HEK293 (cell line): ENCODE measurements around the gene DMBX1.

Experiments used
- KLF10 ChIP-seq: fragments of 450-650 bp; IDR thresholded peaks from 2 replicates; pipeline ENCODE4 v1.5.1; 2018; ENCODE audit warnings: missing biosample characterization, mild to moderate bottlenecking, missing genetic modification characterization
- MYNN ChIP-seq: fragments of 450-650 bp; formaldehyde crosslinking; IDR thresholded peaks from 2 replicates; pipeline ENCODE4 v1.5.1; 2016; ENCODE audit warnings: missing biosample characterization, missing genetic modification characterization, borderline replicate concordance
- TCF7L2 ChIP-seq: IDR thresholded peaks from 2 replicates; pipeline ENCODE4 v1.6.1; 2011; ENCODE audit warnings: low read depth, mild to moderate bottlenecking, inconsistent platforms, low read length, moderate library complexity, borderline replicate concordance
- ZNF585B ChIP-seq: fragments of 450-650 bp; formaldehyde crosslinking; IDR thresholded peaks from 2 replicates; pipeline ENCODE4 v1.5.1; 2016; ENCODE audit warnings: missing biosample characterization, missing genetic modification characterization
- ZNF670 ChIP-seq: fragments of 450-650 bp; formaldehyde crosslinking; IDR thresholded peaks from 2 replicates; pipeline ENCODE4 v1.5.1; 2016; ENCODE audit warnings: missing biosample characterization, missing genetic modification characterization, low read depth
- TF ChIP-seq, protein P1 (sequence below): fragments of 450-650 bp; formaldehyde crosslinking; IDR thresholded peaks from 2 replicates; pipeline ENCODE4 v1.5.1; 2016; ENCODE audit warnings: missing biosample characterization, missing genetic modification characterization

DNA sequence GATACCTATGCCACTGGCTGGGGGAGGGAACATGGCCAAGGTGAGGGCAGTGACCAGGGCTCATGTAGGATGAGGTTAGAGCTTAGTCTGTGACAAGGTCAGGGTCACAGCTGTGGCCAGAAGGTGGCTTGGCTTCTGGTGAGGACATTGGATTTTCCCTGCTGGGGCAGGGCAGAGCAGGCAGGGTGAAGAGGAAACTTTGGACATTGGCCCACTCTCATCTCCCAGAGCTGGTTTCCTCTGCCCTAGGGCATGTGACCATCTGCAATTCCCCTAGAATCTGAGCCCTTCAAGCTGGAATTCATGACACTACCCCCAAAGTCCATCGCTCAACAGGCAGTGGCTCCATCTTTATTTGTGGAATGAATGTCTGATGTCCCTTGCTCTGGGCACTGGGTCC, 5.3 kb downstream of the DMBX1 start:
- TF ChIP-seq, protein P1, sequence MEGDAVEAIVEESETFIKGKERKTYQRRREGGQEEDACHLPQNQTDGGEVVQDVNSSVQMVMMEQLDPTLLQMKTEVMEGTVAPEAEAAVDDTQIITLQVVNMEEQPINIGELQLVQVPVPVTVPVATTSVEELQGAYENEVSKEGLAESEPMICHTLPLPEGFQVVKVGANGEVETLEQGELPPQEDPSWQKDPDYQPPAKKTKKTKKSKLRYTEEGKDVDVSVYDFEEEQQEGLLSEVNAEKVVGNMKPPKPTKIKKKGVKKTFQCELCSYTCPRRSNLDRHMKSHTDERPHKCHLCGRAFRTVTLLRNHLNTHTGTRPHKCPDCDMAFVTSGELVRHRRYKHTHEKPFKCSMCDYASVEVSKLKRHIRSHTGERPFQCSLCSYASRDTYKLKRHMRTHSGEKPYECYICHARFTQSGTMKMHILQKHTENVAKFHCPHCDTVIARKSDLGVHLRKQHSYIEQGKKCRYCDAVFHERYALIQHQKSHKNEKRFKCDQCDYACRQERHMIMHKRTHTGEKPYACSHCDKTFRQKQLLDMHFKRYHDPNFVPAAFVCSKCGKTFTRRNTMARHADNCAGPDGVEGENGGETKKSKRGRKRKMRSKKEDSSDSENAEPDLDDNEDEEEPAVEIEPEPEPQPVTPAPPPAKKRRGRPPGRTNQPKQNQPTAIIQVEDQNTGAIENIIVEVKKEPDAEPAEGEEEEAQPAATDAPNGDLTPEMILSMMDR (tag by site-specific recombination) = no peak
- no peak for TF ChIP-seq ZNF670 (tag by site-specific recombination)
- TF ChIP-seq TCF7L2 = no peak
- TF ChIP-seq ZNF585B (tag by site-specific recombination) = no peak
- no peak for TF ChIP-seq KLF10 (tag by site-specific recombination)
- no peak for TF ChIP-seq MYNN (tag by site-specific recombination)
